ENCODE measurements around the gene GFRA1. TPM values are rescaled to one million over a fixed set of nuclear protein-coding genes. Genes with fewer than 3 reads are reported as not detected.

The GFRA1 gene
- total RNA-seq, 1 experiment from 2014 or later = 0.30 TPM

- RAD21 ChIA-PET (ENCODE audit: low non-redundant PET in 1 of 2, low total read pairs in 2 of 2, uncharacterized antibody in 2 of 2, unreplicated experiment in 2 of 2) = no interaction called here
- no peak overlapping the region for H3K4me3 ChIP-seq (replicated peaks in 1 of 2; ENCODE audit: low read depth in 1 of 2, low read length in 2 of 2)
- BruUV-seq (replicated peaks) = no TSS peak
- H3K27ac ChIP-seq (ENCODE audit: low read depth, low read length) = no peak overlapping the region
- POLR2A ChIA-PET = no interaction called here
- no peak overlapping the region for H3K4me2 ChIP-seq (ENCODE audit: low read length)
- no peaks in the 10 kb centered on the region for H3K79me2 ChIP-seq (ENCODE audit: insufficient read depth, low read length)
- no peaks in the 10 kb centered on the region for H3K9me2 ChIP-seq (ENCODE audit: insufficient read depth)
- no peaks in the 10 kb centered on the region for H4K20me1 ChIP-seq (ENCODE audit: insufficient read depth)
- H3K36me3 ChIP-seq (ENCODE audit: control insufficient read depth in 1 of 2, insufficient read depth in 2 of 2, low read length in 2 of 2) = no peaks in the 10 kb centered on the region
- H3K9me3 ChIP-seq (ENCODE audit: control insufficient read depth in 1 of 2, insufficient read depth in 1 of 2, low read depth in 1 of 2, low read length in 2 of 2) = no peaks in the 10 kb centered on the region
- CTCF ChIA-PET = no interaction called here
- no peak overlapping the region for H3K9ac ChIP-seq (ENCODE audit: low read length)
- no peaks in the 10 kb centered on the region for H3K4me1 ChIP-seq (ENCODE audit: control insufficient read depth in 1 of 2, insufficient read depth in 2 of 2, low read length in 2 of 2)
- DNase-seq (ENCODE audit: low read depth, low spot score) (no peak), ATAC-seq (no peak)
- intact Hi-C loops (cut with micrococcal nuclease) = no loop called here
- TF ChIP-seq POLR2A (IDR thresholded peaks at IDR 0.05; ENCODE audit: borderline replicate concordance, extremely low read depth, insufficient read depth, insufficient read length) = no peak
- H2AFZ ChIP-seq (ENCODE audit: low read depth, low read length, poor library complexity, severe bottlenecking) = no peak overlapping the region
- H3K27me3 ChIP-seq (ENCODE audit: insufficient read depth, low read length) = peaks cover 29% of the 10 kb centered on the region
Measured at GRCh38 chr10:116274064-116274904, 1.3 kb upstream of the GFRA1 start.

DNA sequence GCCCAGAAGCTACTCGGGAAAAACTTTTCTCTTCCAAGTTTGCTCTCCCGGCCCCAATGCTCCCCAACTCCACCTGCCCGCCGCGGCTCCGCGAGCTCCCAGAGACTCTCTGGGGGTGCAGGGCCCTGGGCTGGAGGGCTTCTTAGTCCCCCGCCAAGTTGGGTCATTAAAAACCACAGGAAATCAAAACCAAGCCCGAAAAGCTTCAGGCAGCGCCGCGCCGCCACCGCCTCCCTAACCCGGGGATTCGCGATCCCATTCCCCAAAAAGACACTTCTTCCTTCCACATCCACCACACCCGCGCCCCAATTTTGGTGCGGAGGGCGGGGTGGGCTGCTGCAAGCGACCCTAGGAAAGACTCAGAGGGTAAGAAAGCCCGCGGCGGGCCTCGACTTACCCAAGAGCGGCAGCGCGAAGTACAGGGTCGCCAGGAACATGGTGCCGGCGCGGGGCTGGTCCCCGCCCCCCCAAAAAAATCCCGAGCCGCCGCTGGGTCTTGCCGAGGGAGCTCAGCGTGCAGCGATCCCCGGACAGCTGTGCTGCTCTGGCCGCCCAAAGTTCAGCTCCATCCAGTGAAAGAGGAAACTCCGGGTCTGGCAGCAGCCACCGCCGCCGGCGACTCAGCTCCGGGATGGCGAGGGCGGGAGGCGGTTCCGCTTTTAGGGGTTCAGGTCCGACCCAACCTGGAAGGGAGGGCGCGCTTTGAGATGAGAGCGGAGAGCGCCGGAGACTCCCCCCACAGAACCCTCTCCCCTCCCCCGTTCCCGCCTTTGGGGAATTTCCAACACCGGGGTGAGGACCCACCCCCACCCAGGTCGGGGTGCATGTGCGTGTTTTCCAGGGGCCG is 1.2 kb downstream of the GFRA1 start:
- no peaks in the 10 kb centered on the region for H3K36me3 ChIP-seq (ENCODE audit: control insufficient read depth in 1 of 2, insufficient read depth in 2 of 2, low read length in 2 of 2)
- H3K27me3 ChIP-seq (ENCODE audit: insufficient read depth, low read length) = peaks cover 25% of the 10 kb centered on the region
- ATAC-seq (no peak), DNase-seq (ENCODE audit: low read depth, low spot score) (no peak)
- H3K4me2 ChIP-seq (ENCODE audit: low read length) = no peak overlapping the region
- no peaks in the 10 kb centered on the region for H4K20me1 ChIP-seq (ENCODE audit: insufficient read depth)
- intact Hi-C loops (cut with micrococcal nuclease) = no loop called here
- ChIA-PET POLR2A (no interaction called here), CTCF (no interaction called here), RAD21 (ENCODE audit: low non-redundant PET in 1 of 2, low total read pairs in 2 of 2, uncharacterized antibody in 2 of 2, unreplicated experiment in 2 of 2) (no interaction called here)
- H3K79me2 ChIP-seq (ENCODE audit: insufficient read depth, low read length) = no peaks in the 10 kb centered on the region
- H3K9me2 ChIP-seq (ENCODE audit: insufficient read depth) = no peaks in the 10 kb centered on the region
- H3K4me1 ChIP-seq (ENCODE audit: control insufficient read depth in 1 of 2, insufficient read depth in 2 of 2, low read length in 2 of 2) = no peaks in the 10 kb centered on the region
- H2AFZ ChIP-seq (ENCODE audit: low read depth, low read length, poor library complexity, severe bottlenecking) = no peak overlapping the region
- no peaks in the 10 kb centered on the region for H3K9me3 ChIP-seq (ENCODE audit: control insufficient read depth in 1 of 2, insufficient read depth in 1 of 2, low read depth in 1 of 2, low read length in 2 of 2)
- no peak for TF ChIP-seq ZNF274 (IDR thresholded peaks at IDR 0.05; ENCODE audit: low read depth, low read length)
- TF ChIP-seq EZH2phosphoT487 (IDR thresholded peaks at IDR 0.05; ENCODE audit: borderline replicate concordance) = no peak
- no peak for TF ChIP-seq POLR2A (IDR thresholded peaks at IDR 0.05; ENCODE audit: borderline replicate concordance, extremely low read depth, insufficient read depth, insufficient read length)
- TF ChIP-seq JUND (IDR thresholded peaks at IDR 0.05) = no peak
- no peak for TF ChIP-seq ZBTB33 (IDR thresholded peaks at IDR 0.05; ENCODE audit: extremely low read depth, insufficient replicate concordance, low read length)
- no peak for TF ChIP-seq POLR2AphosphoS5 (IDR thresholded peaks at IDR 0.05; ENCODE audit: low read depth, low read length)
- no peak for TF ChIP-seq CBX3 (IDR thresholded peaks at IDR 0.05; ENCODE audit: low read depth)
- no TSS peak for BruUV-seq (replicated peaks)
- no peak overlapping the region for H3K27ac ChIP-seq (ENCODE audit: low read depth, low read length)
- H3K4me3 ChIP-seq (replicated peaks in 1 of 2; ENCODE audit: low read depth in 1 of 2, low read length in 2 of 2) = no peak overlapping the region
- H3K9ac ChIP-seq (ENCODE audit: low read length) = no peak overlapping the region
